ES-I3 (cell line): Measurements from ENCODE around the gene ARMH1.

ENCODE experiments used
- H3K36me3 ChIP-seq: 2 replicates; pipeline ENCODE4 v1.6.1; 2013; ENCODE audit warnings: mild to moderate bottlenecking, low read length, control low read depth, moderate library complexity; ENCODE audit not compliant: insufficient read depth
- H3K4me1 ChIP-seq: 2 replicates; pipeline ENCODE4 v1.6.1; 2013; ENCODE audit warnings: mild to moderate bottlenecking, control low read depth, low read length; ENCODE audit not compliant: insufficient read depth
- H3K9ac ChIP-seq: 2 replicates; pipeline ENCODE4 v1.6.1; 2013; ENCODE audit warnings: low read depth, mild to moderate bottlenecking, low read length, moderate library complexity
- H3K9me3 ChIP-seq: 2 replicates; pipeline ENCODE4 v1.6.1; 2013; ENCODE audit warnings: mild to moderate bottlenecking, low read length, moderate library complexity; ENCODE audit not compliant: control insufficient read depth, insufficient read depth

The ARMH1 gene

GRCh38 chr1:44640200-44640853 is 34.2 kb upstream of the ARMH1 start:
- no peaks in the 10 kb centered on the region for H3K4me1 ChIP-seq
- no peaks in the 10 kb centered on the region for H3K9me3 ChIP-seq
- peaks cover 37% of the 10 kb centered on the region for H3K36me3 ChIP-seq
- no peak overlapping the region for H3K9ac ChIP-seq

GRCh38 chr1:44641126-44642102 is 33.1 kb upstream of the ARMH1 start:
- peaks cover 31% of the 10 kb centered on the region for H3K36me3 ChIP-seq

GRCh38 chr1:44642255-44642654 is 32.3 kb upstream of the ARMH1 start:
- Histone ChIP-seq H3K9ac (no peak overlapping the region), H3K4me1 (no peaks in the 10 kb centered on the region), H3K36me3 (peaks cover 24% of the 10 kb centered on the region), H3K9me3 (no peaks in the 10 kb centered on the region)

More at GRCh38 chr1:44641126-44642102, 33.1 kb upstream of the ARMH1 start:
- H3K9me3 ChIP-seq = no peaks in the 10 kb centered on the region
- H3K4me1 ChIP-seq = no peaks in the 10 kb centered on the region
- H3K9ac ChIP-seq = no peak overlapping the region

- Histone ChIP-seq H3K4me1 (no peaks in the 10 kb centered on the region), H3K9ac (no peak overlapping the region), H3K36me3 (peaks cover 18% of the 10 kb centered on the region), H3K9me3 (no peaks in the 10 kb centered on the region)
Measured at GRCh38 chr1:44642925-44643324, 31.6 kb upstream of the ARMH1 start.

- H3K9me3 ChIP-seq = no peaks in the 10 kb centered on the region
- no peak overlapping the region for H3K9ac ChIP-seq
- peaks cover 15% of the 10 kb centered on the region for H3K36me3 ChIP-seq
- no peaks in the 10 kb centered on the region for H3K4me1 ChIP-seq
Measured at GRCh38 chr1:44643721-44644334, 30.7 kb upstream of the ARMH1 start.

- no peak overlapping the region for H3K9ac ChIP-seq
- H3K9me3 ChIP-seq = no peaks in the 10 kb centered on the region
- no peaks in the 10 kb centered on the region; the same call in 1 of the 2 replicates for H3K4me1 ChIP-seq
- H3K36me3 ChIP-seq = peaks cover 9% of the 10 kb centered on the region
Measured at GRCh38 chr1:44644806-44645205, 29.7 kb upstream of the ARMH1 start.

GRCh38 chr1:44645476-44646244 is 28.9 kb upstream of the ARMH1 start:
- Histone ChIP-seq H3K9ac (no peak overlapping the region), H3K9me3 (no peaks in the 10 kb centered on the region), H3K36me3 (peaks cover 9% of the 10 kb centered on the region), H3K4me1 (no peaks in the 10 kb centered on the region; the same call in 1 of the 2 replicates)

- Histone ChIP-seq H3K4me1 (no peaks in the 10 kb centered on the region; the same call in 1 of the 2 replicates), H3K9ac (no peak overlapping the region), H3K9me3 (no peaks in the 10 kb centered on the region), H3K36me3 (peaks cover 9% of the 10 kb centered on the region)
Measured at GRCh38 chr1:44646261-44647110, 28.0 kb upstream of the ARMH1 start.

- Histone ChIP-seq H3K36me3 (peaks cover 9% of the 10 kb centered on the region), H3K9ac (no peak overlapping the region), H3K4me1 (no peaks in the 10 kb centered on the region; the same call in 1 of the 2 replicates)
Measured at GRCh38 chr1:44647896-44648295, 26.6 kb upstream of the ARMH1 start.

GRCh38 chr1:44648529-44649250 is 25.8 kb upstream of the ARMH1 start:
- no peaks in the 10 kb centered on the region for H3K9me3 ChIP-seq
- no peaks in the 10 kb centered on the region; the same call in 1 of the 2 replicates for H3K4me1 ChIP-seq
- peaks cover 6% of the 10 kb centered on the region for H3K36me3 ChIP-seq
- H3K9ac ChIP-seq = no peak overlapping the region

More at GRCh38 chr1:44647896-44648295, 26.6 kb upstream of the ARMH1 start:
- H3K9me3 ChIP-seq = no peaks in the 10 kb centered on the region

GRCh38 chr1:44649788-44650158 is 24.7 kb upstream of the ARMH1 start:
- no peaks in the 10 kb centered on the region; the same call in 1 of the 2 replicates for H3K4me1 ChIP-seq
- H3K9me3 ChIP-seq = no peaks in the 10 kb centered on the region
- H3K36me3 ChIP-seq = no peaks in the 10 kb centered on the region; the same call in none of the 2 replicates

GRCh38 chr1:44650159-44650831 is 24.2 kb upstream of the ARMH1 start:
- Histone ChIP-seq H3K9me3 (no peaks in the 10 kb centered on the region), H3K36me3 (no peaks in the 10 kb centered on the region; the same call in none of the 2 replicates), H3K9ac (no peak overlapping the region), H3K4me1 (no peaks in the 10 kb centered on the region; the same call in 1 of the 2 replicates)

More at GRCh38 chr1:44649788-44650158, 24.7 kb upstream of the ARMH1 start:
- H3K9ac ChIP-seq = no peak overlapping the region
